Fibroblast of mammary gland (primary cell): Measurements from ENCODE around the gene VWA8.

Experiments used
- DNase-seq: peaks from one replicate; pipeline ENCODE4 v3.0.0-alpha.2; 2010; ENCODE audit warnings: low read depth
- H3K4me3 ChIP-seq: 2 replicates; pipeline ENCODE4 v1.5.1; 2011; ENCODE audit warnings: low read depth, mild to moderate bottlenecking, low read length, moderate library complexity; ENCODE audit not compliant: control insufficient read depth
- TF ChIP-seq, protein P1 (sequence below): conservative IDR thresholded peaks from 2 replicates; pipeline ENCODE4 v1.5.1; 2011; ENCODE audit warnings: low read depth, low read length, inconsistent platforms; ENCODE audit not compliant: control insufficient read depth, insufficient read depth

VWA8 gene

DNA sequence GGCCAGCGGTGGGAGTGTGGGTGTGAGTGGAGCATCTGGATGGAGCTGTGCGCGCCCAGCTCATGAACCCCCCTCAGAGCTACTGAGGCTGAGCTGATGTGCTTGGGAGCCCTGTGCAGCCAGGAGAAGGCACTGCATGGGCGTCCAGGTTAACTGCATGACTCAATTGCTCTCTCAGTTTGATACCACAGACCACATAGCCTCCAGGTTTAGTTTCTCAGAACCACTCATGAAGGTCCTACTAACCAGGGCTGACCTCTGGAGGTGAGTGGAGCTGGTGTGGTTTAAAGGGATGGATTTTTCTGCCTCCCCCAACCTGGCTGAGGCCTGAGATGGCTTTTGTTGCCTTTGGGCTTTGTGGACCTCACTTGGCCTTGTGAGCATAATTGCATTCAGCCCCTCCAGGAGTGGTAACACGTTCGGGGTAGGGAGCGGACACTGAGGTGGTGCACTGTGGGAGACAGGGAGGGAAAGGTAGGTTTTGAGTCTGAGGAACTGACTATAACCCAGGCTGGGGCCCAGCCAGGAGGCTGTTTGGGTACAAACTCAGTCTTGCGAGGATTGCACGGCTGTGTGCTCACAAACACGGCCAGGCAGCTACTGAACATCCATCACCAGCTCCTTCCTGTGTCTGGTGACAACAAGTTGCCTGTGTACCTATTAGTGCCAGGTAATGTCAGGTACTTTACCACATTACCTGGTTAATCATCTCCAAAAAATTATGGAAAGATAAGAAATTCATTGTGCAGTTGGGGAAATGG, 406.1 kb downstream of the VWA8 start:
- TF ChIP-seq, protein P1, sequence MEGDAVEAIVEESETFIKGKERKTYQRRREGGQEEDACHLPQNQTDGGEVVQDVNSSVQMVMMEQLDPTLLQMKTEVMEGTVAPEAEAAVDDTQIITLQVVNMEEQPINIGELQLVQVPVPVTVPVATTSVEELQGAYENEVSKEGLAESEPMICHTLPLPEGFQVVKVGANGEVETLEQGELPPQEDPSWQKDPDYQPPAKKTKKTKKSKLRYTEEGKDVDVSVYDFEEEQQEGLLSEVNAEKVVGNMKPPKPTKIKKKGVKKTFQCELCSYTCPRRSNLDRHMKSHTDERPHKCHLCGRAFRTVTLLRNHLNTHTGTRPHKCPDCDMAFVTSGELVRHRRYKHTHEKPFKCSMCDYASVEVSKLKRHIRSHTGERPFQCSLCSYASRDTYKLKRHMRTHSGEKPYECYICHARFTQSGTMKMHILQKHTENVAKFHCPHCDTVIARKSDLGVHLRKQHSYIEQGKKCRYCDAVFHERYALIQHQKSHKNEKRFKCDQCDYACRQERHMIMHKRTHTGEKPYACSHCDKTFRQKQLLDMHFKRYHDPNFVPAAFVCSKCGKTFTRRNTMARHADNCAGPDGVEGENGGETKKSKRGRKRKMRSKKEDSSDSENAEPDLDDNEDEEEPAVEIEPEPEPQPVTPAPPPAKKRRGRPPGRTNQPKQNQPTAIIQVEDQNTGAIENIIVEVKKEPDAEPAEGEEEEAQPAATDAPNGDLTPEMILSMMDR, result no peak
- DNase-seq, result no peak

DNA sequence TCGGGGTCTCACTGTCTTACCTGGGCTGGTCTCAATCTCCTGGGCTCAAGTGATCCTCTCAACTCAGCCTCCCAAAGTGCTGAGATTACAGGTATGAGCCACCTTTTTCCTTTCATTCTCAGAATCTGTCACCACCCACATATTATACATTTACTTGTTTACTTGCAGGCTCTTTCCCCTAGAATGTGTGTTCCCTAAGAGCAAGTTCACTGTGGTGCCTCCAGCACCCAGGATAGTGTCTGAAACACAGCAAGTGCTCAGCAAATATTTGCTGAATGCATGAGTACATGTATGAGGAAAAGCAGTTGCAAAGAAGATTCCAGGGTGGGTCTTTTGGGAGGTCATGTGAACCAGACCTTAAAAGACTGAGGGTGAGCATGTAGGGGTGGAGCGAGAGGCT, 406.7 kb downstream of the VWA8 start:
- TF ChIP-seq, protein P1, result no peak
- no peak for DNase-seq
- no peak overlapping the region for H3K4me3 ChIP-seq

More for the DNA sequence above, 406.1 kb downstream of the VWA8 start:
- no peak overlapping the region for H3K4me3 ChIP-seq

DNA sequence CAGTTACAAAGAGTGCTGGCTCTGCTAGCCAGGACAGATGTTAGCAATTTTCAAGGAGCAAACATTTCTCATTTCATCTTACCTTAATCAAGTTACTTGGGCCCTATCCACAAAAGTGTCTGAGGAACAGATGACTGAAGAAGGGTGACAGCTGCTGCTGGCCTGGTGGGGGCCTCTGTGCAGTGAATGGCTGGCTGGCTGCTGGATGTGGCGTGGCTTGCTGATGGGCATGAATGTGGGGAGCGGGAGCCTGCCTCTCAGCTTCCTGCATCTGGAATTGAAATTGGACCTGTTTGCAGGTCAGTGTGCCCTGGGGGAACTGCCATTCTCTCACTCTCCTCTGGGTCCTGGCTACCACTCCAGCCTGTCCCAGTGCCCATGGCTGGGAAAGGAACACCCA, 408.9 kb downstream of the VWA8 start:
- TF ChIP-seq, protein P1, result no peak
- H3K4me3 ChIP-seq, result no peak overlapping the region
- no peak for DNase-seq

DNA sequence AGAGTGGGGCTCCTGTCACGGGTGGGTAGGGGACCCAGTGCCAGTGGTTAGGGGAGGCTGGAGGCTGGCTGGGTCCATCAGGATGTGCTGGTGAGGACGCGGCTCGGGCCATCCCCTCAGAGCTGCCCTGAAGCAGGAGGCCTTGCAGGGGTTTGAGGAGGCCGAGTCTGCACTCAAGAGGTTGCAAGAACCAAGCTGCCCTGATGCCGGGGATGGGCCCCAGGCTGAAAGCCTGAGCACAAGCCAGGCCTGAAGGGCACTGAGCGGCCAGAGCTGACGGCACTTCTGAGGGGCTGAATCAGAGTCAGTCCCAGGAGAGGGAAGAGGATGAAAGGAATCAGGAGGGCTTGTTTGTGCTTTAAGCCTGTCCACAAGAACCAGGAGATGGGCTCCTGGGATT, 410.6 kb downstream of the VWA8 start:
- TF ChIP-seq, protein P1, result no peak
- H3K4me3 ChIP-seq, result no peak overlapping the region
- no peak for DNase-seq

DNA sequence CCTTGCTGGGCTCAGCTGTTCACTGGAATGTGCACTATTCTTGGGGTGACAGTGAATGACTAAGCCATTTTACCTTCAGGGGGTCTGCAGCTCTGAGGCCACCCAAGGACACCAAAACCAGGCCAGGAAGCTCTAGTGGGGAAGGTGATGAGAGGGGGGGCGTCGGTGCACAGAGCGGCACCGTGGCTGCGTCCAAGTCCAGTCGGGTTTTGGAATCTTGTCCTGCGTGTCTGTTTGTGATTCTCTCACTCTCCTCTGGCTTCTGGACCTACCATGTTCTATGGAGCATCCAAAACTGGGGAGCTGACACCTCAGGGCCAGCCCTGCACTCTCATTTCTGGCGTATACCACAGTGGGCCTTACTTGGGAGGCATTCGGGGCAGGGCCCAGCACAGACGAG, 411.4 kb downstream of the VWA8 start:
- TF ChIP-seq, protein P1, result no peak
- DNase-seq, result no peak

DNA sequence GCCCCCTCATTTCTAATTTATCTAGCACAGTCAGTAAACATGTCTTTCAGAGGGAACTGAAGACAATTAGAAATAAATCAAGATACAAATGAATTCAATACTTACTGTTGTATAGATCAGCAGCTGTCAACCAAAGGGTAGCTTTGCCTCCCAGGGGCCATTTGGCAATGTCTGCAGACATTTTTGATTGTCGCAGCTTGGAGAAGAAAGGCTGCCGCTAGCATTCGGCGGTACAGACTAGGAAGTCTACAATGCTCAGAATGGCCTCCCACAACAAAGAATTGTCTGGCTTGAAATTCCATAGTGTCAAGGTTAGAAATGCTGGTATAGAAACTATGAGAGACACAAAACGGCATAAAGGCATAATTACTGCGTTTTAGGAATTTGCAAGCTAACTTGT, 412.0 kb downstream of the VWA8 start:
- TF ChIP-seq, protein P1, result no peak
- H3K4me3 ChIP-seq, result no peak overlapping the region
- DNase-seq, result no peak

More for the DNA sequence above, 411.4 kb downstream of the VWA8 start:
- no peak overlapping the region for H3K4me3 ChIP-seq
